Fibroblast of the aortic adventitia (primary cell): Measurements from ENCODE around the gene NCAM1. TPM values are rescaled to one million over a fixed set of nuclear protein-coding genes. Genes with fewer than 3 reads are reported as not detected.

ENCODE experiments used
- DNase-seq: peaks from one replicate; pipeline ENCODE4 v3.0.0-alpha.2; 2010; ENCODE audit warnings: low read depth
- H3K4me3 ChIP-seq: 2 replicates; pipeline ENCODE4 v1.5.1; 2011; ENCODE audit warnings: low read depth, mild to moderate bottlenecking, control low read depth, low read length, moderate library complexity
- total RNA-seq: library from RNA; depleted of rRNA; stranded (reverse); fragments of >200 nt; gene quantifications from 2 replicates; pipeline ENCODE4 v1.2.3, GENCODE V29; 2012; ENCODE audit warnings: low replicate concordance
- TF ChIP-seq, protein P1 (sequence below): IDR thresholded peaks from 2 replicates; pipeline ENCODE4 v1.5.1; 2011; ENCODE audit warnings: mild to moderate bottlenecking, low read length, control low read depth, inconsistent platforms; ENCODE audit not compliant: insufficient read depth

NCAM1 gene
- total RNA-seq, 1 donor: 3.0 TPM

DNA sequence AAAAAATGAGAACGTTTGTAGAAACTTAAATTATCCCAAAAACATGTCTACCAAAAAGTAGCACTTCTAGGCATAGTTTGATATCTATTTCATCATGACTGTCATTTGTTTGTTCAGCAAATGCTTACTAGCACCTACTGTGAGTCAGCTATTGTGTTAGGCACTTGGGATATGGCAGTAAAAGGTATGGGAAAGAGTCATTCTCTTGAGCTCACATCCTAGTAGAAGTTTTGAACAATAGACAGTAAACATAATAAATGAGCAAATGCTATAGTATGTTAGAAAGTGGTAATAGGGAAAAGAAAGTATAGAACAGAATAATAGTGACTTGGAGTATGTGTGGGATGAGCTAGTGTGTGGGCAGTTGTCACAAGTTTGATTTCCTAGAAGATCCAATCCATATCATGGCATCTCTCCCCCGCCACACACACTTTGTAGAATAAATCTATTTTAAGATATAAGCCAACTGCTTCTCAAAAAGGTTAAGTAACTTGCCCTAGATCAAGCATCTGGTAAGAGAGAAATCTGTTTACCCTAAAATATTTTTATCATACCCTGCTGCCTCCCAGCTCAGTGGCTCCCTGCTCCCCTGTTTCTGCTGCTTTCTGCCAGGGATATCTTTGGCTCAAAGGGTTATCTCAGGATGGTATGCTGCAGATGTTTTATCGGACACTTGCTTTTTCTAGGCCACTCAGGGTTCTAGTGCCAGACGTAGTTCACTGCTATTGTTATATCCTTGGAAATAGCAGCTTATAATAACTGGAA lies 129.7 kb downstream of the NCAM1 start:
- H3K4me3 ChIP-seq: no peak overlapping the region
- TF ChIP-seq, protein P1, sequence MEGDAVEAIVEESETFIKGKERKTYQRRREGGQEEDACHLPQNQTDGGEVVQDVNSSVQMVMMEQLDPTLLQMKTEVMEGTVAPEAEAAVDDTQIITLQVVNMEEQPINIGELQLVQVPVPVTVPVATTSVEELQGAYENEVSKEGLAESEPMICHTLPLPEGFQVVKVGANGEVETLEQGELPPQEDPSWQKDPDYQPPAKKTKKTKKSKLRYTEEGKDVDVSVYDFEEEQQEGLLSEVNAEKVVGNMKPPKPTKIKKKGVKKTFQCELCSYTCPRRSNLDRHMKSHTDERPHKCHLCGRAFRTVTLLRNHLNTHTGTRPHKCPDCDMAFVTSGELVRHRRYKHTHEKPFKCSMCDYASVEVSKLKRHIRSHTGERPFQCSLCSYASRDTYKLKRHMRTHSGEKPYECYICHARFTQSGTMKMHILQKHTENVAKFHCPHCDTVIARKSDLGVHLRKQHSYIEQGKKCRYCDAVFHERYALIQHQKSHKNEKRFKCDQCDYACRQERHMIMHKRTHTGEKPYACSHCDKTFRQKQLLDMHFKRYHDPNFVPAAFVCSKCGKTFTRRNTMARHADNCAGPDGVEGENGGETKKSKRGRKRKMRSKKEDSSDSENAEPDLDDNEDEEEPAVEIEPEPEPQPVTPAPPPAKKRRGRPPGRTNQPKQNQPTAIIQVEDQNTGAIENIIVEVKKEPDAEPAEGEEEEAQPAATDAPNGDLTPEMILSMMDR: no peak
- no peak for DNase-seq

DNA sequence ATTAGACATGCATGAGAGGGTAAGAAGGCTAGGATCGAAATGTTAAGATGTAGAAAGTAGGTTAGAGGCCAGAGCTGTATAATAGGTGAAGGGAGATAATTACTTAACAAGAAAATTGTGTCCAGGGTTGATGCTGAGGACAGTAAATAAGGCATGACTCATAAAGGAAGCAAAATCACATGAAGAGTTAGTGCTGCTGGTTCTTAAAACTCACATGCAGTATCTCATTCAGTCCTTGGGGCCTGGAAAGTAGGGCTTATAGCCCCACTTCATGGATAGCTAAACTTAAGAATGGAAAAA lies 130.2 kb downstream of the NCAM1 start:
- H3K4me3 ChIP-seq: no peak overlapping the region
- DNase-seq: no peak
- TF ChIP-seq, protein P1: no peak

DNA sequence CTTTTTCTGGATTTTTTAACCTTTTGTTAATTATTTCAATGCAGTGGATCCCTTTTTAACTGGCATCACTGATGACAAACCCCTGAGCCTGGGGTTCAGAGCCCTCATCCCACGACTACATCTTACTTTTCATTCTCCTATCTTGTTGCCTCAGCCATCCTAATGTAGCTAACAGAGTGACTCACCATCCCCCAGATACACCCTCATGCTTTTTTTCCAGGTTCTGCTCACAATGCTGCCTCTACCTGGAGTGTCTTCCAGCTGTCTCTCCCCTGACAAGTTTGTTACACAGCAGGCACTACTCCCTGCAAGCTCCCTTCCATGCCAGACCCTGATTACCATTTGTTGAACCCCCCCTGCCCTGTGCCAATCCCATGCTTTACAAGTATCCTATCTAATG lies 135.4 kb downstream of the NCAM1 start:
- TF ChIP-seq, protein P1: no peak
- no peak for DNase-seq
- no peak overlapping the region for H3K4me3 ChIP-seq

DNA sequence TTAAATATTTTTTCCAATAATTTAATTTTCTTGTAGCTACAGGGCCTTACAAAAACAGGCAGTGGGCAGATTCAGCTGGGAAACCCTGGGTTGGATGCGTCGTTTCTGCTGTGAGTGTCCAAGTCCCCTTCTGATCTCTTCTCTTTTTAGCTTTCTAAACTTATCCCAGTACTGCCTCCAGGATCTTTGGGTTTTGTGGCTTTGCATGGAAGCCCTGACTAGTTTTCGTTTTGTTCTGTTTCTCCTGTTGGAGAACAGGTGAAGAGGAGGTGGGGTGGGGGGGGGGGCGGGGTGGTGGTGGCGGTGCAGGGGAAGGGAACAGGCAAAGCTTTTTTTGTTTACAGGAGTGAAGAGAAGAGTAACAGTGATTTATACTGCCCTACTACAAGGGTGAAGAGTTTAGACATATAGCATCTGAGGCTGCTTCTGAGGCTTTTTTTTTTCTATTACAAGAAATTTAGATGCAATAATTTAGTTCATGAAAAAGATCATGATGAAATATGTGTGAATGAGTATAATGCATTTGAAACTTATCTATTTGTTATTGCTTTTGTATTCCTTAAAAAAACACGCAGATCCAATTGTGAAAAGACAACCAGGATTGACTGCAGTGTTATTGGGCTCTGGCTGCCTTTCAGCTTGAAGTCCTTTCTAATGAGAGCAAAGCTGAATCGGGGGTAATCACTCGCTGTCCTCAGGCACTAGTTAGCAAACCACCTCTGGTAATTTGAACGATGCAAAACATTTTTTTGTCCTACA lies 142.9 kb downstream of the NCAM1 start:
- DNase-seq: no peak
- TF ChIP-seq, protein P1: no peak
- H3K4me3 ChIP-seq: no peak overlapping the region

DNA sequence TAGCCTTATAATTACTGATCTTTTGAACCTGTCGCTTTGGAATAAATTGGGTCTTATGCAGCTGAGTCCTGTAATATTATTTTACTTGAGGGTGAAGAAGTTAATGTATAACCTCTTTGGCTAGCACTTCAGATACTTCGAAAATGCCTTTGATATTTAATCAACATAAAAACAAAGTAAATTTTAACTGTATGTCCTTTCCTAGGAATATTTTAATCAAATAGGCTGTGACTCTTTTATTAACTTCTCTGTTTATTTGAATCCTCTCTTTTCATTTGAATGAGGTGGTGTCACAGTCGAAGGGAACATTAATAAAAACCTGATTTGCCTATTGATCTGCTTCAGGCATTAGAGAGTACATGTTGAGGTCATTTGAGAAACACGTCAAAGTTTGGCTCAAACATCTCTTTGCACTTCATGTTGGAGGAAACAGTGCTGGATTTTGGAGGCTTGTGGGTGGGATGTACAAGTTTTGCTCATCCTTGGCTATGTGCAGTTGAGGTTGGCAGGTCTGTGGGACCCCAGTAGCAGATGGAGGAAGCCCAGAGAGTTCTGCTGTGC lies 143.6 kb downstream of the NCAM1 start:
- H3K4me3 ChIP-seq: no peak overlapping the region

DNA sequence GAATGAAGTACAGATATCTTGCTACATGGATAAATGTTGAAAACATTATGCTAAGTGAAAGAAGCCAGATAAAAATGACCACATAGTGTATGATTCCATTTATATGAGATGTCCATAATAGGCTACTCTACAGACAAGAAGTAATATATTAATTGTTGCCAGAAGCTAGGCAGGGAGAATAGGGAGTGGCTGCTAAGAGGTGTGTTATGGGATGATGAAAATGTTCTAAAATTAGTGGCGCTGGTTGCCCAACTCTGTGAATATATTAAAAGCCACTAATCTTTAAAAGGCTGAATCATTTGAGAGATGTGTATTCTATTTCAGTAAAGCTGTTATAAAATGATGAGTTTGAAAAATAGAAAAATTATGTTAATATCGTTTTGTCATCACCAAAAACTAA lies 144.4 kb downstream of the NCAM1 start:
- TF ChIP-seq, protein P1: no peak
- H3K4me3 ChIP-seq: no peak overlapping the region
- DNase-seq: no peak

More for the DNA sequence above, 143.6 kb downstream of the NCAM1 start:
- TF ChIP-seq, protein P1: no peak
- DNase-seq: no peak
